Loucy (cell line): ENCODE data around the gene MRPL36.

Experiments used
- H2AFZ ChIP-seq: fragments of 200-600 bp; sonication (generic); 2 replicates; pipeline ENCODE4 v1.6.0; 2016; ENCODE audit warnings: antibody characterized with exemption, mild to moderate bottlenecking, low read length, moderate library complexity
- H3F3A ChIP-seq: fragments of 200-600 bp; 2 replicates; pipeline ENCODE4 v1.6.0; 2016; ENCODE audit warnings: antibody characterized with exemption, low read depth, mild to moderate bottlenecking
- H3K27me3 ChIP-seq: fragments of 200-600 bp; sonication (generic); 2 replicates; pipeline ENCODE4 v1.6.1; 2014; ENCODE audit warnings: low read length, mild to moderate bottlenecking; ENCODE audit not compliant: insufficient read depth, poor library complexity, severe bottlenecking
- H3K36me3 ChIP-seq: fragments of 200-600 bp; sonication (generic); 2 replicates; pipeline ENCODE4 v1.6.1; 2016; ENCODE audit warnings: low read length; ENCODE audit not compliant: insufficient read depth
- H3K4me1 ChIP-seq: fragments of 200-600 bp; sonication (generic); 2 replicates; pipeline ENCODE4 v1.5.1; 2014; ENCODE audit warnings: low read length, mild to moderate bottlenecking; ENCODE audit not compliant: insufficient read depth, poor library complexity, severe bottlenecking
- H3K4me2 ChIP-seq: fragments of 200-600 bp; sonication (generic); 2 replicates; pipeline ENCODE4 v1.6.0; 2014; ENCODE audit warnings: antibody characterized with exemption, low read length, low read depth, mild to moderate bottlenecking; ENCODE audit not compliant: poor library complexity, severe bottlenecking
- H3K4me3 ChIP-seq: fragments of 200-600 bp; sonication (generic); 2 replicates; pipeline ENCODE4 v1.5.1; 2014; ENCODE audit warnings: low read length, mild to moderate bottlenecking, mixed read lengths; ENCODE audit not compliant: poor library complexity, severe bottlenecking
- H3K79me2 ChIP-seq: fragments of 200-600 bp; sonication (generic); 2 replicates; pipeline ENCODE4 v1.6.1; 2014; ENCODE audit warnings: low read length; ENCODE audit not compliant: insufficient read depth
- H3K9ac ChIP-seq: fragments of 200-600 bp; sonication (generic); 2 replicates; pipeline ENCODE4 v1.6.0; 2014; ENCODE audit warnings: mild to moderate bottlenecking, low read depth, low read length, moderate library complexity; ENCODE audit not compliant: poor library complexity, severe bottlenecking
- H3K9me2 ChIP-seq: fragments of 200-600 bp; sonication (generic); replicated peaks from 2 replicates; pipeline ENCODE4 v1.6.1; 2016; ENCODE audit warnings: low read depth, low read length, mixed read lengths
- H3K9me3 ChIP-seq: fragments of 200-600 bp; sonication (generic); 2 replicates; pipeline ENCODE4 v1.6.1; 2014; ENCODE audit warnings: mild to moderate bottlenecking, antibody characterized with exemption, low read length, low read depth; ENCODE audit not compliant: insufficient read depth
- H4K20me1 ChIP-seq: fragments of 200-600 bp; sonication (generic); 2 replicates; pipeline ENCODE4 v1.6.0; 2014; ENCODE audit warnings: antibody characterized with exemption, low read length, mild to moderate bottlenecking; ENCODE audit not compliant: insufficient read depth, poor library complexity, severe bottlenecking
- EZH2phosphoT487 ChIP-seq: fragments of 200-600 bp; IDR thresholded peaks from 2 replicates; pipeline ENCODE4 v1.6.1; 2018; ENCODE audit warnings: antibody characterized with exemption, mild to moderate bottlenecking, moderate library complexity, borderline replicate concordance
- TF ChIP-seq, protein P1 (sequence below): fragments of 200-600 bp; sonication (generic); conservative IDR thresholded peaks from 2 replicates; pipeline ENCODE4 v1.5.1; 2014; ENCODE audit warnings: mild to moderate bottlenecking, antibody characterized with exemption, low read length

The MRPL36 gene

GRCh38 chr5:1779021-1779680 lies 20.5 kb downstream of the MRPL36 start:
- H4K20me1 ChIP-seq: no peaks in the 10 kb centered on the region
- no peaks in the 10 kb centered on the region for H3F3A ChIP-seq
- no peaks in the 10 kb centered on the region for H3K27me3 ChIP-seq
- no peaks in the 10 kb centered on the region for H3K9me2 ChIP-seq
- H3K4me3 ChIP-seq: no peak overlapping the region
- H3K9me3 ChIP-seq: no peaks in the 10 kb centered on the region
- H3K36me3 ChIP-seq: no peaks in the 10 kb centered on the region
- no peak overlapping the region for H3K4me2 ChIP-seq
- H2AFZ ChIP-seq: no peak overlapping the region
- no peak overlapping the region for H3K9ac ChIP-seq
- H3K79me2 ChIP-seq: no peaks in the 10 kb centered on the region
- TF ChIP-seq, protein P1, sequence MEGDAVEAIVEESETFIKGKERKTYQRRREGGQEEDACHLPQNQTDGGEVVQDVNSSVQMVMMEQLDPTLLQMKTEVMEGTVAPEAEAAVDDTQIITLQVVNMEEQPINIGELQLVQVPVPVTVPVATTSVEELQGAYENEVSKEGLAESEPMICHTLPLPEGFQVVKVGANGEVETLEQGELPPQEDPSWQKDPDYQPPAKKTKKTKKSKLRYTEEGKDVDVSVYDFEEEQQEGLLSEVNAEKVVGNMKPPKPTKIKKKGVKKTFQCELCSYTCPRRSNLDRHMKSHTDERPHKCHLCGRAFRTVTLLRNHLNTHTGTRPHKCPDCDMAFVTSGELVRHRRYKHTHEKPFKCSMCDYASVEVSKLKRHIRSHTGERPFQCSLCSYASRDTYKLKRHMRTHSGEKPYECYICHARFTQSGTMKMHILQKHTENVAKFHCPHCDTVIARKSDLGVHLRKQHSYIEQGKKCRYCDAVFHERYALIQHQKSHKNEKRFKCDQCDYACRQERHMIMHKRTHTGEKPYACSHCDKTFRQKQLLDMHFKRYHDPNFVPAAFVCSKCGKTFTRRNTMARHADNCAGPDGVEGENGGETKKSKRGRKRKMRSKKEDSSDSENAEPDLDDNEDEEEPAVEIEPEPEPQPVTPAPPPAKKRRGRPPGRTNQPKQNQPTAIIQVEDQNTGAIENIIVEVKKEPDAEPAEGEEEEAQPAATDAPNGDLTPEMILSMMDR: no peak
- no peaks in the 10 kb centered on the region for H3K4me1 ChIP-seq

- TF ChIP-seq, protein P1: no peak
- TF ChIP-seq EZH2phosphoT487: no peak
- H3K36me3 ChIP-seq: no peaks in the 10 kb centered on the region
- no peaks in the 10 kb centered on the region for H3K9me3 ChIP-seq
- no peaks in the 10 kb centered on the region for H3K79me2 ChIP-seq
- H3F3A ChIP-seq: no peaks in the 10 kb centered on the region
- H4K20me1 ChIP-seq: no peaks in the 10 kb centered on the region
- no peak overlapping the region for H3K9ac ChIP-seq
- H2AFZ ChIP-seq: no peak overlapping the region
- no peak overlapping the region for H3K4me2 ChIP-seq
- H3K9me2 ChIP-seq: no peaks in the 10 kb centered on the region
- H3K27me3 ChIP-seq: no peaks in the 10 kb centered on the region
- no peak overlapping the region for H3K4me3 ChIP-seq
- H3K4me1 ChIP-seq: no peaks in the 10 kb centered on the region
These were observed 21.3 kb downstream of the MRPL36 start for GRCh38 chr5:1778138-1779020.

- Histone ChIP-seq H3F3A (no peaks in the 10 kb centered on the region), H3K36me3 (no peaks in the 10 kb centered on the region), H3K9me3 (no peaks in the 10 kb centered on the region), H2AFZ (no peak overlapping the region), H3K4me1 (no peaks in the 10 kb centered on the region), H4K20me1 (no peaks in the 10 kb centered on the region), H3K9me2 (no peaks in the 10 kb centered on the region), H3K27me3 (no peaks in the 10 kb centered on the region), H3K79me2 (no peaks in the 10 kb centered on the region), H3K9ac (no peak overlapping the region), H3K4me3 (no peak overlapping the region), H3K4me2 (no peak overlapping the region)
- no peak for TF ChIP-seq EZH2phosphoT487
- TF ChIP-seq, protein P1: no peak
These were observed 22.1 kb downstream of the MRPL36 start for GRCh38 chr5:1777281-1778137.
